ENCODE results near the gene COLGALT1.
A peak's percentile ranks its signal among the peaks of the same experiment; 100 is the strongest.
"Not testable (repeated sequence)": the region's sequence is repeated elsewhere in the genome, so short reads cannot be mapped to it uniquely, and the experiment has no call there.

Gene COLGALT1

DNA sequence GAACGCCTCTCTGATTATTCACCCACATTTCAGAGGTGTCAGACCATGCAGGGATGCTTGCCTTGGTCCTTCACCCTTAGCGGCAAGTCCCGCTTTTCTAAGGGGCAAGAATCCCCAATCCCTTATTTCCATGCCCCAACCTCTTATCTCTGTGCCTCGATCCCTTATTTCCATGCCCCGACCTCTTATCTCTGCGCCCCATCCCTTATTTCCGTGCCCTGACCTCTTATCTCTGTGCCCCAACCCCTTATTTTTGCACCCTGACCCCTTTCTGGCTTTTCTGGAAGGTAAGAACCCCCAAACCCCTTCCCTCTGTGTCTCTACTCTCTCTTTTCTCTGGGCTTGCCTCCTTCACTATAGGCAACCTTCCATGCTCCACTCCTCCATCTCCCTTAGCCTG is 38.8 kb downstream of the COLGALT1 start:
- not testable (repeated sequence) for DNase-seq

DNA sequence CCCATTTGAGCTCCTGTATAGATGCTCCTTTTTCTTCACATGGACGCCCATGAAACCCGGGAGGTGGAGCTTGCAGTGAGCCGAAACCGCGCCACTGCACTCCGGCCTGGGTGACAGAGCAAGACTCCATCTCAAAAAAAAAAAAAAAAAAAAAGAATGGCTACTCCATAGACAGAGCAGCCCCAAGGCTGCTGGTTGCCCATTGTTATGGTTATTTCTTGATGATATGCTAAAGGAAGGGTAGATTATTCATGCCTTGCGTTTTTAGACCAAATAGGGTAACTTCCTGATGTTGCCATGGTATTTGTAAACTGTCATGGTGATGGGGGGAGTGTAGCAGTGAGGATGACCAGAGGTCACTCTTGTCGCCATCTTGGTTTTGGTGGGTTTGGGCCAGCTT is 42.6 kb downstream of the COLGALT1 start:
- H3K4me1 Mint-ChIP-seq, ATAC-seq: not testable (repeated sequence)

More for the DNA sequence above, 38.8 kb downstream of the COLGALT1 start:
- peaks cover 10% of the 10 kb centered on the region for H3K4me1 Mint-ChIP-seq
- not testable (repeated sequence) for H3K9me3 Mint-ChIP-seq, ATAC-seq, H3K27ac Mint-ChIP-seq, H3K4me3 Mint-ChIP-seq
- H3K27me3 Mint-ChIP-seq = peaks cover 13% of the 10 kb centered on the region

DNA sequence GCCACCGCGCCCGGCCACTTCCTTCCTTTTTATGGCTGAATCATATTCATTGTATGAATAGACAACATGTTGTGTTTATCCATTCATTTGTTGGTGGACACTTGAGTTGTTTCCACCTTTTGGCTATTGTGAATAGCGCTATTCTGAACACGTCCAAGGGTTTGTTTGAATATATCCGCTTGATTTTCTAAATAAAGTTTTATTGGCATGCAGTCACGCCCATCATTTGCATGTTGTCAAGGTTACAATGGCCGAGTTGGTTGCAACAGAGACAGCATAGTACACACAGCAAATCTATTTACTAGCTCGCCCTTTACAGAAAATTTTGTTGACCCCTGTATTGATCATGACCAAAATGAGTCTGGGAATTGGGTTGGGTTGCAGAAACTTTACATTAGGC is 43.5 kb downstream of the COLGALT1 start:
- DNase-seq (no peak), ATAC-seq (no peak)
- Mint-ChIP-seq H3K4me1 (no peaks in the 10 kb centered on the region), H3K27ac (no peak overlapping the region), H3K27me3 (peaks cover 31% of the 10 kb centered on the region), H3K4me3 (no peak overlapping the region), H3K9me3 (no peaks in the 10 kb centered on the region)

More for the DNA sequence above, 42.6 kb downstream of the COLGALT1 start:
- H3K4me3 Mint-ChIP-seq, H3K9me3 Mint-ChIP-seq, DNase-seq, H3K27ac Mint-ChIP-seq: not testable (repeated sequence)
- peaks cover 22% of the 10 kb centered on the region for H3K27me3 Mint-ChIP-seq

DNA sequence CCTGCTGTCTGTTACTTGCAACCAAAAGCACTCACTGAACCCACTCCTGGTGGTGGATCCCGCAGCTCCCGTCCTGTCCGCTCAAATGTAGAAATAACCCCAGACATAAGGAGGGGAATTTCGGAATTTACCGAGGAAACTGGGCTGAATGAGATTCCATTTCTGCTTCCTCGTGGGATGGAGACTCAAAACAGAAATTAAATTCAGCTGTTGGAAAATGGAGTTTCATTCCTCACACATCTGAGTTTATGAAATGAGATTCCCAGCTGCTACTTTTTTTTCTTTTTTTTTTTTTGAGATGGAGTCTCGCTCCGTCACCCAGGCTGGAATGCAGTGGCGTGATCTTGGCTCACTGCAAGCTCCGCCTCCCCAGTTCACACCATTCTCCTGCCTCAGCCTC is 44.3 kb downstream of the COLGALT1 start:
- H3K27me3 Mint-ChIP-seq = peaks cover 40% of the 10 kb centered on the region
- H3K9me3 Mint-ChIP-seq = no peaks in the 10 kb centered on the region
- no peaks in the 10 kb centered on the region for H3K4me1 Mint-ChIP-seq
- no peak overlapping the region for H3K4me3 Mint-ChIP-seq
- DNase-seq (no peak), ATAC-seq (no peak)
- no peak overlapping the region for H3K27ac Mint-ChIP-seq

DNA sequence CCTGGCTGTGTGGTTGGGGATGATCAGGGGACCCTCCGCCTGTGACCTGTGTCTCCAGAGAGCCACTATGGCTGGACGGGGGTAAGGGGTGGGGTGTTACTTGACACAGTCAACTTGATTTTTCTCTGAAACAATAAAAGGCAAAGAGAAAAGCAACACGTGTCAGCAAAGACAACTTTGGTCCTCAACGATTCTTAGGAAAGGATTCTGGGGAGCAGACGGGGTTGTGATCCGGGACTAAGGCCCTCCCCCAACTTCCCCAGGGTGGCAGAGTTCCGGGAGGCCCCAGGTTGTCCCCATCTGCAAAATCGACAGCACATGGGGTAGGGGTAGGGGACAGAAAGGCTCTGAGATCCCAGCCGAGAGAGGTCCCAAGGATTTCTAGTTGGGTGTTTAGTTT is 46.2 kb downstream of the COLGALT1 start:
- Mint-ChIP-seq H3K27me3 (peaks cover 41% of the 10 kb centered on the region), H3K27ac (no peak overlapping the region), H3K4me1 (peaks cover 6% of the 10 kb centered on the region), H3K9me3 (no peaks in the 10 kb centered on the region), H3K4me3 (no peak overlapping the region)
- no peak for ATAC-seq
- DNase-seq = no peak

DNA sequence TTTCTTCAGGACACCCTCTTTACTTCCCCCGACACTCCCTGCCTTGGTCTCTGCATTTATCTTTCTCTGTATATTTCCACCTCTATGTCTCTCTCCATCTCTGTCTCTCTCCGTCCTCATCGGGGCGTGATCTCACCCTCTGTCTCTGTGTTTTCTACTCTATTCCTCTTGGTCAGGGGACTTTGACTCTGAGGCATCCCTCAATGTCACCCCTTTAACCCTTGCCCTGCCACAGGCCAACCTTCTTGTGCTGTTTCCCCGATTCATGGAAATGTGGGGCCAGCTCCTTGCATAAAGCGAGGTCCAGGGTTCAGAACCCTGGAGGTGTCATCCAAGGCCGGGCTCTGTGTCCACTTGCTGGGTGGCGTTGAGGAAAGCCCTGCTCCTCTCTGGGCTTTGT is 46.8 kb downstream of the COLGALT1 start:
- H3K4me1 Mint-ChIP-seq = peaks cover 11% of the 10 kb centered on the region
- ATAC-seq = no peak
- H3K27ac Mint-ChIP-seq = no peak overlapping the region
- H3K27me3 Mint-ChIP-seq = peaks cover 41% of the 10 kb centered on the region
- no peak overlapping the region for H3K4me3 Mint-ChIP-seq
- H3K9me3 Mint-ChIP-seq = no peaks in the 10 kb centered on the region
- no peak for DNase-seq

DNA sequence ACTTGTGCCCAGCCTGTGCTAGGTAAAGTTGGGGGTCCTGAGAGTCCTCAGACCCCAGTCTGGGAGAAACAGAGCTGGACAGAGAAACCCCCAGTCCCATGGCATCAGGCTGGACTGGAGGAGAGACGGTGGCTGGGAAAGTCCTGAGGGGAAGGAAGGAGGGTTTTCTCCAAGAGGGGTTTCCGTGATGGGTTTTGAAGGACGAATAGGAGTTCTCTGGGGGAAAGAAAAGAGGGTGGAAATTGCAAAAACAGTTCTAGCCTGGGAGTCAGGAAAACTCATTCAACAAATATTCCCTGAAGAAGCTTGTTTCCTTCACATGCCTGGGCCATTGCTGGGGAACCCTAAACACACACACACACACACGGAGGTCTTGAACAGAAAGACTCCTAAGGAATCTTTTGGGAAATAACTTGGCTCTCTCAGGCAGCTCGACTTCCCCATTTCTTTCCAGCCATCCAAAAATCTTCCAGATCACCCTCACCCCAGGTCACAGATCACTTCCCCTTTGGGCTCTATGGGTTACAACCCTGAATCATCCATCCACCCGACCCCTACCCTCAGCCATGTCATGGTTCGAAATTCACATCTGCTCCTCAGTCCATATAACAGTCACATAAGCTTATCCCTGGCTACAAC is 47.5 kb downstream of the COLGALT1 start:
- DNase-seq = no peak
- H3K4me3 Mint-ChIP-seq = no peak overlapping the region
- no peaks in the 10 kb centered on the region for H3K9me3 Mint-ChIP-seq

DNA sequence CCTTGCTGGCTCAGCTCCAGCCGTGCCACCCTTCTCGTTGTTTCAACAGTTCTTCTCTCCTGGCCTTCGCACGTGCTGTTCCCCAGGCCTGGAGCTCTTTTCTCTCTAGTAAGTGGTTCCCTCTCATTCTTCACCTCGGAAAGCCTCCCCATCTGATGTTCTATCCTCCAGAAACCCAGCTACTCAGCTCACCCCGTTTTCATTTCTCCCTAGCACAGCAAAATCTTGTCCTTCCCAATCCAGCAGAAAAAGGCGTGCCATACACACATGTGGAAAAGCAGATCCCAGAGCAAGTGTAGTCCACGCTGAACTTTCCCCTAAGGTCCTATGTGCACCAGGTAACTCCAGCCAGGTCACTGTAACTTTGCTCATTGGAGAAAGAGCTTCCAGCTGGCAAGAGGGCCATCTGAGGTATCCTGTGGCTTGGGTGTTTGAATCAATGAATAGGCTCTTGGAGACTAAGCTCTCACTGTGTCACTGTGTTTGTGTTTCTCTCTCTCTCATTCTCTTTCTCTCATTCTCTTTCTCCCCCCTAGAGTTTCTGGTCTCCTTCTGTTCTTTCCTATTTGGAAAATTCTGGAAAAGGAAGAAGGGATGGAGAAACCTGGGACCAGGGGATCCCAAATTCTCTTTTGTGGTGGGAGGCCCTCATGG is 49.0 kb downstream of the COLGALT1 start:
- H3K4me3 Mint-ChIP-seq = no peak overlapping the region
- DNase-seq (no peak), ATAC-seq (no peak)
- H3K27me3 Mint-ChIP-seq = peaks cover 41% of the 10 kb centered on the region
- H3K9me3 Mint-ChIP-seq = no peaks in the 10 kb centered on the region
- H3K4me1 Mint-ChIP-seq = peaks cover 11% of the 10 kb centered on the region
- H3K27ac Mint-ChIP-seq = no peak overlapping the region

More for the DNA sequence above, 47.5 kb downstream of the COLGALT1 start:
- ATAC-seq = no peak
- no peak overlapping the region for H3K27ac Mint-ChIP-seq
- H3K27me3 Mint-ChIP-seq = peaks cover 41% of the 10 kb centered on the region
- peaks cover 11% of the 10 kb centered on the region for H3K4me1 Mint-ChIP-seq

DNA sequence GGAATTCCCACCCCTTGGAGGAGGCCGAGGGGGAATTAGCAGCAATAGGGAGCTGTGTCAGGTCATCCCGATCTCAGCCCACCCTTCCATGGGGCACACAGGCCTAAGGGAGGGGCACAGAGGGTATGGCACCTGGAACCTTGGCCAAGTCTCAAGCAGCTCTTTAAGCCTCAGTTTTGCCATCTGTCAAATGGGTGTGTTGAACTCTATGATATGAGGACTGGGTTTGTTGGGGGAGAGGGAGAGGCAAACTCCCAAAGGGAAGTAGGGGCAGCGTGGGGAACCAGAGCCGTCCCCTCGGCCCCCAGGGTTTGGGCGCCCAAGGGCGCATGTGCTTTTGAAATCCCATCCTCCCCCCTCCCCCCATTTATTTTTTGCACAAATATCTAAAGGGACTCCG is 49.7 kb downstream of the COLGALT1 start:
- no peak for ATAC-seq
- H3K4me3 Mint-ChIP-seq = no peak overlapping the region

DNA sequence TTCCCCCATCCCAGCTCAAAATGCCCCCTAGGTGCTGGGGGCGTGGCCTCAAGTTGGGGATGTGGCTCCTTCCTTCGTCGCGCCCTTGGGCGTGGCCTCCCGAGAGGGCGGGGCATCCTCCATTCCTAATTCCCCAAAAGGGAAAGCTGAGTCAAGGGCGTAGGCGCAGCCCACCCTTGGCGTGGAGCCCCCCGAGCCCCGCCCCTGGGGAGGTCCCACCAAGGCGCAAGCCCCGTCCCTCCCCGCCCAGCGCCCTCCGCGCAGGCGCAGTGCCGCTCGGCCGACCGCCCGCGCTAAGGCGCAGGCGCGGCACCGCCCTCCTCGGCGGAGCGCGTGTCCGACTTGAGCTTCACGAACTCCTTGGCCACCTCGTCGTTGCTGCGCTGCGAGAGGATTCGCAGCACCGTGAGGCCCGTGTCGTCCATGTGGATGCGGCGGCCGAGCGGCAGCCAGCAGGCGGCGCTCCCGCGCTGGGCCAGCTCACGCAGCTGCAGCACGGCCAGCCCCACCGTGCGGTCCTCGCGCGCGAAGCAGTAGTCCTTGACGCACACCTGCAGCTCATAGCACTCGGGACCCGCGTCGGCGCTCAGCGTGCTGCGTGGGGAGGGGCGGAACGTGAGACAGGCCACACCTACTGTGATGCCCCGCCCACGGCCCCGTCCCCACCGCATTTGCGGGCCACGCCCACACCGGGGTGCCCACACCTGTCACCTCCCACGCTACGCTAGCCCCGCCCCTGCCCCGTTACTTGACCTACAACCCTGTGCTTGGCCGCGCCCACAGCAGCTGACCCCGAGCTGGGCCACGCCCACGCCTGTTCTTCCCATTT is 50.5 kb downstream of the COLGALT1 start:
- Mint-ChIP-seq H3K4me3 (peak overlapping the region; percentile 85 to 86), H3K27ac (peak overlapping the region; percentile 30 to 92), H3K4me1 (peaks cover 11% of the 10 kb centered on the region), H3K9me3 (no peaks in the 10 kb centered on the region), H3K27me3 (peaks cover 39% of the 10 kb centered on the region)
- ATAC-seq (peak; percentile 93), DNase-seq (peak; percentile 87 to 88)

More for the DNA sequence above, 49.7 kb downstream of the COLGALT1 start:
- Mint-ChIP-seq H3K27me3 (peaks cover 41% of the 10 kb centered on the region), H3K4me1 (peaks cover 11% of the 10 kb centered on the region), H3K27ac (no peak overlapping the region), H3K9me3 (no peaks in the 10 kb centered on the region)
- no peak for DNase-seq

DNA sequence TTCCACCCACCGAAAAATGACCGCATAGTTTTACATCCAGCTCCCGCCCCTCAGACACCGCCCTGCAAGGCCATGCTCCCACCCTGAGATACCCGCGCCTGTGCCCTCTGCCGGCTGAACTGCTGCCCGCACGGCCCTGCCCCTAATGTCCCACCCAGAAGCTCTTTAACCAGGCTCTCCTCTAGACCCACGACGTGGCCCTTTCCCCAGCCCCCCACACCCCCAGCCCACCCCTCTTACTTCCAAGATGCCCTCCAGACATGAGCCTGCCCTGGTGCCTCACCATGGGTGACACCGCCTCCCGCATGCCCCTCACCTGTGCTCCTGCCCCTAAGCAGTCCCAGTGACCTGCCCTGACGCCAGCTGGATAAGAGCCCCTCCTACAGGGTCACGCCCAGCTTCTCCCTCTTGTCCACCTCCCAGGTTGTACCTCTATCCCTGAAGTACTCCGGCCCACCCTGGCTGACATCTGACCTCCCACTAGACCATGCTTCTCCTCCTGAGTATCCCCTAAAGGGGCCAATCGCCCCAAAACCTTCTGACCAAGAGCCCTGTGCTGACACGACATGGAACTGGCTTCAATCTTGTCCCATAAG is 51.2 kb downstream of the COLGALT1 start:
- H3K4me3 Mint-ChIP-seq = peak overlapping the region; percentile 85 to 86
- peak overlapping the region; percentile 30 to 92 for H3K27ac Mint-ChIP-seq
- H3K27me3 Mint-ChIP-seq = peaks cover 32% of the 10 kb centered on the region
- peak; percentile 62 for ATAC-seq
- no peak for DNase-seq
- H3K4me1 Mint-ChIP-seq = peaks cover 11% of the 10 kb centered on the region
- H3K9me3 Mint-ChIP-seq = no peaks in the 10 kb centered on the region

DNA sequence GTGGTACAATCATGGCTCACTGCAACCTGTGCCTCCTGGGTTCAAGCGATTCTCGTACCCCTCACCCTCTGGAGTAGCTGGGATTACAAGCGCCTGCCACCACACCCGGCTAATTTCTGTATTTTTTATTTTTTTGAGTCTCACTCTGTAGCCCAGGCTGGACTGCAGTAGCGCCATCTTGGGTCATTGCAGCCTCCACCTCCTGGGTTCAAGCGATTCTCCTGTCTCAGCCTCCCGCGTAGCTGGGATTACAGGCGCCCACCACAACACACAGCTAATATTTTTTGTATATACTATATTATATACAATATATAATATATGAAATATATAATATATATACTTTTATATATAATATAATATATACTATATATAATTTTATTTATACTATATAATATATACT is 52.5 kb downstream of the COLGALT1 start:
- Mint-ChIP-seq H3K27me3 (peaks cover 19% of the 10 kb centered on the region), H3K4me1 (peaks cover 11% of the 10 kb centered on the region), H3K4me3 (no peak overlapping the region), H3K9me3 (no peaks in the 10 kb centered on the region), H3K27ac (no peak overlapping the region)
- ATAC-seq (no peak), DNase-seq (no peak)

DNA sequence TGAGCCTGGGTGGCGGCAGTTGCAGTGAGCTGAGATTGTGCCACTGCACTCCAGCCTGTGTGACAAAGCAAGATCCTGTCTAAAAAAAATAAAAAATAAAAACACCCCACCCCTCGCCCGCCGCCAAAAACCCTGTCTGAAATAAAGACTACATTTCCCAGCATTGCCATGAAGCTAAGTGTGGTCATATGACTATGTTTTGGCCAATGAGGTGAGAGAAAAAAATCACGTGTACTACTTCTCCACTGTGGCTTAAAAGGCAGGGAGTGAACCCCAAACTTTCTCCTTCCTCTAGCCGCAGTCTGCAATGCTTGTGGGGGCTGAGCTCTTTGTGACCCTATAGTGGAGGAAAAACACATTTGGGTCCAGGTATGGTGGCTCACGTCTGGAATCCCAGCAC is 54.9 kb downstream of the COLGALT1 start:
- ATAC-seq (no peak), DNase-seq (no peak)
- Mint-ChIP-seq H3K27ac (no peak overlapping the region), H3K4me3 (no peak overlapping the region), H3K9me3 (no peaks in the 10 kb centered on the region), H3K27me3 (peaks cover 14% of the 10 kb centered on the region), H3K4me1 (peaks cover 11% of the 10 kb centered on the region)

DNA sequence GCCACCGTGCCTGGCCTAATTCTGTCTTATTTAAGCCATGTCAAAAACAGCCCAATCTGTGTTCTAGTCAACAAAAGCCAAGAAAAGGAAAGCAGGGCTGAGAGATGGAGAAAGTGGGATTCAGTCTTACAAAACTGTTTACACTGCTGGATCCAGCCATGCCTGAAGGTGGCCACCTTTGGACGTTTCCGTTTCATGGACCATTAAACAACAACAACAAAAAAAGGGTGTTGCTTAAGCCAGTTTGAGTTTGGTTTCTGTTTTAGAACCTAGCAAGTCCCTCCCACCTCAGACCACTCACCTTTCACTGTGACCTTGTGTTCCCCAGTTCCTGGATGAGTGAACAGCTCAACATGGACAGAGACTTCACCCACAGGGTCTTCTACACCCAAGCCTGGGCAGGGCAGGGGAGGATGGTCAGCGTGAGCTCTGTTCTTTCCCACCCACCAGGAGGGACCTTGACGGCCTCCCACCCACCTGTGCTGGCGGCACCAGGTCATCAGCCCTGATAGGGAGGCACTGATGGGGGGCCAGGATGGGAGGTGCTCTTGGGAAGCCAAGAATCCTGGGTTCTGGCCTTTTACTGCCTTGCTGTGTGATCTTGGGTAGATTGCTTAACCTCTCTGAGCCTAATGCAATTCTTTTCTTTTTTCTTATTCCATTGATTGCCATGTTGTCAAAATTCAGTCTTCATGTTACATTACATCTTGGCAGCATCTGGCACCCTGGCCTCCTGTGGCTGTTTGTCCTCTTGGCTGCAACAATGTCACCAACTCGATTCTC is 56.2 kb downstream of the COLGALT1 start:
- H3K4me3 Mint-ChIP-seq = no peak overlapping the region
- DNase-seq (no peak), ATAC-seq (no peak)
- H3K9me3 Mint-ChIP-seq = no peaks in the 10 kb centered on the region
- peaks cover 11% of the 10 kb centered on the region for H3K4me1 Mint-ChIP-seq
- peaks cover 26% of the 10 kb centered on the region for H3K27me3 Mint-ChIP-seq
- H3K27ac Mint-ChIP-seq = no peak overlapping the region

DNA sequence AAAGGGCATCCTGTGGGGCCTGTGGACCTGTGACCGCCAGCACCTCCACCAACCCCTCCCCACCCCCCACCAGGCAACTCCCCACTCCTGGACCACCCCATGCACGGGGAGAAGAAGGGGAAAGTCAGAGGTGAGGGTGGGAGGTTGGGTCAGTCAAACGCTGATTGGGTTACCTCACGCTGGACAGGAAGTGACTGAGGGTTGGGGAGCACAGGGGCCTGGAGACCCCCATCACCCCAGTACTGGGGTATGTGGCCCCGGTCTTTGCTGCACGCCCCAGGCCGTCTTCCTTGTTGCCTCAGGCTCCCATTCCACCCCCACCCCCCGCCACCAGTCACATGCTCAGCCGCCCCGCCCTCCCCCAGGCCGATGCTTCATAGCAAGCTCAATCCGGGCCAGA is 59.0 kb downstream of the COLGALT1 start:
- H3K4me1 Mint-ChIP-seq = peaks cover 13% of the 10 kb centered on the region
- H3K27me3 Mint-ChIP-seq = peaks cover 52% of the 10 kb centered on the region
- no peak for ATAC-seq
- H3K9me3 Mint-ChIP-seq = no peaks in the 10 kb centered on the region
- no peak for DNase-seq
- H3K4me3 Mint-ChIP-seq = no peak overlapping the region
- H3K27ac Mint-ChIP-seq = no peak overlapping the region

Measured in stimulated activated naive CD8-positive, alpha-beta T cell treated with anti-CD3 and anti-CD28 coated beads, Interleukin-15, amount 100 ng/mL, for 72 hours (primary cell).